GM12878 (cell line): ENCODE data around the gene TLNRD1. TPM values are rescaled to one million over a fixed set of nuclear protein-coding genes. Genes with fewer than 3 reads are reported as not detected.

Experiments used
- ATF2 ChIP-seq: IDR thresholded peaks from 2 replicates; pipeline ENCODE4 v1.6.1; 2012; ENCODE audit warnings: low read length, inconsistent platforms
- BHLHE40 ChIP-seq, 2 experiments: fragments of 450-650 bp in 1 of 2; IDR thresholded peaks; 2 replicates each; pipeline ENCODE4 v1.6.1; 2011 to 2017; ENCODE audit warnings: low read depth in 2 of 2, borderline replicate concordance in 1 of 2, improper control_type of control experiment in 1 of 2, low read length in 1 of 2, mild to moderate bottlenecking in 1 of 2
- EGR1 ChIP-seq, 2 experiments: IDR thresholded peaks; 1 replicate in 1 of 2; 2 replicates in 1 of 2; pipeline ENCODE4 v1.6.1; 2011 to 2012; ENCODE audit warnings: low read depth in 2 of 2, low read length in 2 of 2, borderline replicate concordance in 1 of 2, mild to moderate bottlenecking in 1 of 2, moderate library complexity in 1 of 2
- FOXK2 ChIP-seq: fragments of 450-650 bp; IDR thresholded peaks from 2 replicates; pipeline ENCODE4 v1.6.1; 2017; ENCODE audit warnings: mild to moderate bottlenecking, moderate library complexity
- IKZF1 ChIP-seq: fragments of 450-650 bp; conservative IDR thresholded peaks from 2 replicates; pipeline ENCODE4 v1.6.1; 2017; ENCODE audit warnings: antibody characterized with exemption, mild to moderate bottlenecking
- IKZF2 ChIP-seq, 2 experiments: fragments of 450-650 bp; IDR thresholded peaks; 2 replicates each; pipeline ENCODE4 v1.6.1; 2017; ENCODE audit warnings: mild to moderate bottlenecking in 2 of 2, moderate library complexity in 2 of 2
- JUNB ChIP-seq: IDR thresholded peaks from 2 replicates; pipeline ENCODE4 v1.6.1; 2016; ENCODE audit warnings: antibody characterized with exemption, mild to moderate bottlenecking
- KLF5 ChIP-seq: fragments of 450-650 bp; IDR thresholded peaks from 2 replicates; pipeline ENCODE4 v1.6.1; 2014; ENCODE audit warnings: mild to moderate bottlenecking; ENCODE audit not compliant: partially characterized antibody
- MEF2B ChIP-seq: fragments of 450-650 bp; IDR thresholded peaks from 2 replicates; pipeline ENCODE4 v1.6.1; 2018; ENCODE audit warnings: mild to moderate bottlenecking, moderate library complexity; ENCODE audit not compliant: partially characterized antibody, poor library complexity, severe bottlenecking
- MXI1 ChIP-seq: fragments of 150-350 bp; IDR thresholded peaks from 2 replicates; pipeline ENCODE4 v1.6.1; 2011; ENCODE audit warnings: low read depth, mild to moderate bottlenecking, inconsistent platforms, low read length, improper control_type of control experiment
- POLR2AphosphoS2 ChIP-seq: IDR thresholded peaks from 2 replicates; pipeline ENCODE4 v1.6.1; 2011; ENCODE audit warnings: low read depth, mild to moderate bottlenecking, low read length, improper control_type of control experiment, moderate library complexity
- RCOR1 ChIP-seq: conservative IDR thresholded peaks from 2 replicates; pipeline ENCODE4 v1.6.1; 2012; ENCODE audit warnings: low read depth, low read length, improper control_type of control experiment
- RELB ChIP-seq: fragments of 450-650 bp; IDR thresholded peaks from 2 replicates; pipeline ENCODE4 v1.6.1; 2017; ENCODE audit warnings: low read depth, mild to moderate bottlenecking, moderate library complexity
- ZBTB40 ChIP-seq: fragments of 450-650 bp; IDR thresholded peaks from 2 replicates; pipeline ENCODE4 v1.6.1; 2016; ENCODE audit warnings: mild to moderate bottlenecking, moderate library complexity, borderline replicate concordance
- polyA plus RNA-seq, 11 experiments: library from polyadenylated mRNA; depleted of rRNA in 4 of 11; unstranded in 6 of 11; stranded (reverse) in 5 of 11; fragments of >200 nt; fragmentation: Nextera tagmentation in 4 of 11; fragmentation: Illumina TruSeq in 1 of 11; extraction: Ambion mirVana in 4 of 11; extraction: Trizol in 1 of 11; gene quantifications; 1 replicate in 1 of 11; 2 replicates in 10 of 11; pipeline versions ENCODE4 v1.2.1 to v1.2.3, GENCODE V29; 2011 to 2016; ENCODE audit warnings: inconsistent platforms in 2 of 11, missing spikeins in 2 of 11, low read depth in 1 of 11
- total RNA-seq, 4 experiments: library from RNA; depleted of rRNA in 3 of 4; stranded (reverse); fragments of >200 nt in 3 of 4; fragmentation: Illumina TruSeq in 1 of 4; extraction: Trizol in 1 of 4; gene quantifications; 2 replicates each; pipeline versions ENCODE4 v1.2.1 to v1.2.3, GENCODE V29; 2013 to 2021
- TF ChIP-seq, protein P1 (sequence below): fragments of 450-650 bp; conservative IDR thresholded peaks from 2 replicates; pipeline ENCODE4 v1.6.1; 2017; ENCODE audit warnings: mild to moderate bottlenecking, moderate library complexity
- TF ChIP-seq, protein P2 (sequence below): fragments of 450-650 bp; IDR thresholded peaks from 2 replicates; pipeline ENCODE4 v1.6.1; 2017; ENCODE audit warnings: borderline replicate concordance
- TF ChIP-seq, protein P3 (sequence below): fragments of 450-650 bp; IDR thresholded peaks from 2 replicates; pipeline ENCODE4 v1.6.1; 2016; ENCODE audit warnings: mild to moderate bottlenecking

The TLNRD1 gene
- total and polyA plus RNA-seq, 10 of the 15 experiments (the other 5 are each of a cell fraction or from before 2014, with no cell fraction given), result 2.5 to 44.8 (median 9.1) TPM

GRCh38 chr15:81000624-81001151, at the start of gene TLNRD1 (continued):
- TF ChIP-seq ZBTB40 (no peak), KLF5 (no peak), POLR2AphosphoS2 (peak; percentile 71; the same call in 1 of the 2 replicates), RELB (no peak), MXI1 (peak; percentile 3; the same call in 1 of the 2 replicates), JUNB (no peak), RCOR1 (no peak), IKZF2 (IDR thresholded peaks at IDR 0.05) (peak; percentile 72 to 73; a peak in 3 of 4 replicates), FOXK2 (no peak), BHLHE40 (IDR thresholded peaks at IDR 0.05; ENCODE audit: borderline replicate concordance in 1 of 2, low read depth in 2 of 2, low read length in 1 of 2) (no peak; a peak in 2 of 4 replicates), ATF2 (no peak), MEF2B (peak; percentile 40), IKZF1 (peak; percentile 95), EGR1 (IDR thresholded peaks at IDR 0.05; ENCODE audit: borderline replicate concordance in 1 of 2, low read depth in 2 of 2, low read length in 2 of 2) (peak in 1 of 2 experiments; percentile 88; a peak in 1 of 3 replicates)
- TF ChIP-seq, protein P1, sequence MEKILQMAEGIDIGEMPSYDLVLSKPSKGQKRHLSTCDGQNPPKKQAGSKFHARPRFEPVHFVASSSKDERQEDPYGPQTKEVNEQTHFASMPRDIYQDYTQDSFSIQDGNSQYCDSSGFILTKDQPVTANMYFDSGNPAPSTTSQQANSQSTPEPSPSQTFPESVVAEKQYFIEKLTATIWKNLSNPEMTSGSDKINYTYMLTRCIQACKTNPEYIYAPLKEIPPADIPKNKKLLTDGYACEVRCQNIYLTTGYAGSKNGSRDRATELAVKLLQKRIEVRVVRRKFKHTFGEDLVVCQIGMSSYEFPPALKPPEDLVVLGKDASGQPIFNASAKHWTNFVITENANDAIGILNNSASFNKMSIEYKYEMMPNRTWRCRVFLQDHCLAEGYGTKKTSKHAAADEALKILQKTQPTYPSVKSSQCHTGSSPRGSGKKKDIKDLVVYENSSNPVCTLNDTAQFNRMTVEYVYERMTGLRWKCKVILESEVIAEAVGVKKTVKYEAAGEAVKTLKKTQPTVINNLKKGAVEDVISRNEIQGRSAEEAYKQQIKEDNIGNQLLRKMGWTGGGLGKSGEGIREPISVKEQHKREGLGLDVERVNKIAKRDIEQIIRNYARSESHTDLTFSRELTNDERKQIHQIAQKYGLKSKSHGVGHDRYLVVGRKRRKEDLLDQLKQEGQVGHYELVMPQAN, result no peak
- TF ChIP-seq, protein P2, sequence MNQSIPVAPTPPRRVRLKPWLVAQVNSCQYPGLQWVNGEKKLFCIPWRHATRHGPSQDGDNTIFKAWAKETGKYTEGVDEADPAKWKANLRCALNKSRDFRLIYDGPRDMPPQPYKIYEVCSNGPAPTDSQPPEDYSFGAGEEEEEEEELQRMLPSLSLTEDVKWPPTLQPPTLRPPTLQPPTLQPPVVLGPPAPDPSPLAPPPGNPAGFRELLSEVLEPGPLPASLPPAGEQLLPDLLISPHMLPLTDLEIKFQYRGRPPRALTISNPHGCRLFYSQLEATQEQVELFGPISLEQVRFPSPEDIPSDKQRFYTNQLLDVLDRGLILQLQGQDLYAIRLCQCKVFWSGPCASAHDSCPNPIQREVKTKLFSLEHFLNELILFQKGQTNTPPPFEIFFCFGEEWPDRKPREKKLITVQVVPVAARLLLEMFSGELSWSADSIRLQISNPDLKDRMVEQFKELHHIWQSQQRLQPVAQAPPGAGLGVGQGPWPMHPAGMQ, result no peak
- TF ChIP-seq, protein P3, sequence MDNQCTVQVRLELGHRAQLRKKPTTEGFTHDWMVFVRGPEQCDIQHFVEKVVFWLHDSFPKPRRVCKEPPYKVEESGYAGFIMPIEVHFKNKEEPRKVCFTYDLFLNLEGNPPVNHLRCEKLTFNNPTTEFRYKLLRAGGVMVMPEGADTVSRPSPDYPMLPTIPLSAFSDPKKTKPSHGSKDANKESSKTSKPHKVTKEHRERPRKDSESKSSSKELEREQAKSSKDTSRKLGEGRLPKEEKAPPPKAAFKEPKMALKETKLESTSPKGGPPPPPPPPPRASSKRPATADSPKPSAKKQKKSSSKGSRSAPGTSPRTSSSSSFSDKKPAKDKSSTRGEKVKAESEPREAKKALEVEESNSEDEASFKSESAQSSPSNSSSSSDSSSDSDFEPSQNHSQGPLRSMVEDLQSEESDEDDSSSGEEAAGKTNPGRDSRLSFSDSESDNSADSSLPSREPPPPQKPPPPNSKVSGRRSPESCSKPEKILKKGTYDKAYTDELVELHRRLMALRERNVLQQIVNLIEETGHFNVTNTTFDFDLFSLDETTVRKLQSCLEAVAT, result no peak
